Sigmoid colon (tissue), 7 donors: ENCODE results near the gene PLEKHM1. TPM values are rescaled to one million over a fixed set of nuclear protein-coding genes. Genes with fewer than 3 reads are reported as not detected.
"Not testable (repeated sequence)": the region's sequence is repeated elsewhere in the genome, so short reads cannot be mapped to it uniquely, and the experiment has no call there.

ENCODE experiments used
- DNase-seq: peaks from one replicate; pipeline ENCODE4 v3.0.0-alpha.2; 2019
- H3K27ac ChIP-seq, 4 donors: fragments of 200-600 bp; sonication (generic); one replicate each; pipeline ENCODE4 v1.5.1; 2016 to 2019; ENCODE audit warnings: mild to moderate bottlenecking in 1 of 4
- H3K27me3 ChIP-seq, 3 donors: fragments of 200-600 bp; sonication (generic); one replicate each; pipeline ENCODE4 v1.5.1; 2019; ENCODE audit warnings: mild to moderate bottlenecking in 1 of 3
- H3K36me3 ChIP-seq, 4 donors: fragments of 200-600 bp; sonication (generic); one replicate each; pipeline ENCODE4 v1.5.1; 2016 to 2019
- H3K4me1 ChIP-seq, 4 donors: fragments of 200-600 bp; sonication (generic); one replicate each; pipeline ENCODE4 v1.5.1; 2017 to 2019
- H3K4me3 ChIP-seq, 4 donors: fragments of 200-600 bp; sonication (generic); one replicate each; pipeline ENCODE4 v1.5.1; 2017 to 2019; ENCODE audit warnings: mild to moderate bottlenecking in 2 of 4, moderate library complexity in 1 of 4
- H3K9me3 ChIP-seq, 4 donors: fragments of 200-600 bp in 3 of 4; sonication (generic) in 3 of 4; one replicate each; pipeline versions ENCODE4 v1.5.1 to v1.6.1; 2013 to 2019
- POLR2AphosphoS5 ChIP-seq, 4 donors: sonication (generic); formaldehyde crosslinking; IDR thresholded peaks; one replicate each; pipeline ENCODE4 v1.6.1; 2017; ENCODE audit warnings: antibody characterized with exemption in 4 of 4
- WGBS, 2 donors: extraction: QIAGEN DNeasy Blood & Tissue Kit; methylation state at CpG; one replicate each; pipeline ENCODE4 v1.1.7; 2013; 5-methylcytosine and 5-hydroxymethylcytosine counted together
- intact Hi-C: fragments of 100-400 bp; cut with DNase I; formaldehyde crosslinking; loops from one replicate; pipeline ENCODE4 v1.15.1; 2023
- polyA plus RNA-seq, 3 donors: library from polyadenylated mRNA; stranded (reverse); fragments of 200-250 nt; gene quantifications; one replicate each; pipeline ENCODE4 v1.2.3, GENCODE V29; 2013
- total RNA-seq, 4 donors: library from RNA; depleted of rRNA; stranded (reverse); fragments of >200 nt; gene quantifications; one replicate each; pipeline ENCODE4 v1.1.0, GENCODE V29; 2016
- donor health status: healthy with polysubstance abuse.
- donor health status: Bipolar disorder and iron deficiency.
- donor health status: healthy.

The PLEKHM1 gene
- total and polyA plus RNA-seq, 7 donors: 17.4 to 43.4 (median 26.7) TPM

DNA sequence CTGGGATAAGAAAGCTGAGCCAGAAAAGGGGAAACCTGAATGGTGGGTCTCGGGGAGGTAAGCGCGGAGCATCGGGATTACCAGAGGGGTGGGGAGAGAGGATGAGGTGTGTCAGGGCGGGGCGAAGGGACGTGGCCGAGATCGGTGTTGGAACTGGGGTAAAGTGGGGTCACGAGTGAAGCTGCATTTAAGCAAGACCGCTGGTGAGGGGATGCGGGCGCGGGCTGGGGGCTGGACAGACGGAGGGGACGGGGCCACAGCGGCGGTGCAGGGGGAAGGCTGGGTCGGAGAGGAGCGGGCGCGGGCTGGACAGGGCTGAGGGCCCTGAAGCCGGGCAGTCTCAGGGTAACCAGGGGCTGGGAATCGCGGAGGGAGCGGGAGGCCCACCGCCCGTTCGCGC, 323 bp downstream of the PLEKHM1 start:
- H3K36me3 ChIP-seq, intact Hi-C loops, H3K27me3 ChIP-seq, H3K9me3 ChIP-seq: not testable (repeated sequence)
- DNase-seq: peak; percentile 67
- Histone ChIP-seq H3K4me1 (peaks cover 0 to 23% (median 20%) of the 10 kb centered on the region in 4 donors), H3K27ac (peak overlapping the region; percentile 85 to 88 (median 86)), H3K4me3 (peak overlapping the region; percentile 66 to 79 (median 72))
- WGBS, 2 donors: 1% methylated on average over 25 to 27 of the region's 30 CpGs

DNA sequence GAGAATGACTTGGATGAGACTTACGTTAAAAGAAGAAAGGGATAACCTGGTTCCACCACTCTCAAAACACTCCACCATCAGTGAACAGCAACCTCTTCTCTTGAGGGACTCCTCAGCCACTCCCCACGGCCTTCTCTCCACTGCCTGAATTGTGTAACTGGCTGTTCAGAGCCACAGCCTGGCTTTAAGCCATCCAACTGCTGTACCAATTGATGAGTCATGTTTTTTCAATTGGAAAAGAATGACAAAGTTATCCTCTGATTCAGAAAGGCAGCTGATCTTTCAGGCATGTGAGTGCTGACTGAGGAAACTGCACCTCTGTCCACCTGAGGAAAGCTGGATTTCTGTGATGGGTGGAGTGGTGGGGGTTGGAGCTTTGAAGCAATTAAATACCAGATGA, 2.8 kb downstream of the PLEKHM1 start:
- H3K4me3 ChIP-seq, intact Hi-C loops, H3K9me3 ChIP-seq, H3K36me3 ChIP-seq, H3K27me3 ChIP-seq: not testable (repeated sequence)
- Histone ChIP-seq H3K4me1 (peaks cover 0 to 23% (median 20%) of the 10 kb centered on the region in 4 donors), H3K27ac (peak overlapping the region; percentile 32 to 85 (median 68))
- TF ChIP-seq POLR2AphosphoS5 (IDR thresholded peaks at IDR 0.05): peak in 3 of 4 donors; percentile 24 to 75 (median 25)
- WGBS, 2 donors: 10 to 35% methylated on average over 2 of the region's 2 CpGs
- peak; percentile 91 for DNase-seq

DNA sequence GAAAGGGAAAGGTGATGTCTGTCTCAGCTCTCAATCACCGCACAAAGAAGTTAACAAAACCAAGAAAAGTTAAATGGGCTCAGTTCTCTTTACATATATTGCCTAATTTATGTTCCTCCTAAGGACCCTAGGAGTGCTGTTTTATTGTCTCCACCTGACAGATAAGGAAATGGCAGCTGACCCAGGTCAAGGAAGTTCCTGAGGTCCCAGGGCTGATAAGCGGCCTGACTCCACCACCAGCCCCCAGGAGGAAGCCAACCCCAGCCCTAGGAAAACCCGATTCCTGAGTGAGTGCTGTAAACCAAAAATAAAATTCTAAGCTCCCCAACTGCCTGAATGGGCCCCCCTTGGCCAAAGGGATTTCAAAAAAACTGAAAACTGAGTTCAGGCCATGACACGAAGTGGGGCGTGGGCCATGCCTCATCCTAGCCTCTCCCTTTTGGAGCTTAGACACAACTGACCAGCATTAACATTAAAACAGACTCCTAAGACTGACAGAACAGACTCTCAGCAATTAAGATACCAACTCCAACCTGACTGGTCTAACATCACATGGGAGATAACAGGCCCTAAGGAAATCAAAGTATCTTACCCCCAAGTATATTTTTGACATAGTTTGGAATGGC, 6.8 kb downstream of the PLEKHM1 start:
- H3K4me3 ChIP-seq, H3K9me3 ChIP-seq, H3K36me3 ChIP-seq, H3K27me3 ChIP-seq, H3K27ac ChIP-seq, DNase-seq, intact Hi-C loops: not testable (repeated sequence)
- 34 to 48% methylated on average over 5 of the region's 5 CpGs for WGBS, 2 donors
- peaks cover 0 to 10% (median 9%) of the 10 kb centered on the region in 4 donors for H3K4me1 ChIP-seq

DNA sequence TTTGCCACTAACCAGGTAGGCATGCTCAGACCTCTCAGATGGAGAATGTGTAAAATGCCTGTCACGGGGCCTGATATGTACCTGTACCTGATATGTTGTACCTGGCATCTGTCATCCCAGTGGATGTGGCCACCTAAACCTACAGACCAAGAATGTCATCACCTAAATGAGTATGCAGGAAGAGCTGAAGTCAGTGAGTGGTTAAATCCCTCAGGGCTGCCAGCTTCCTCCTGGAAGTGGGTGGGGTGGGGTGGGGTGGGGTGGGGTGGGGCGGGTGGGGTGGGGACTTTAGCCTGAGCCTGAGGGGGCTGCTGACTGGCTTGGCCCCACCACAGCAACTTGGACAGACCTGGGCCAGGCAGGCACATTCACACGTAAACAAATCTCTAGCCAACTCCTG, 7.3 kb downstream of the PLEKHM1 start:
- intact Hi-C loops, H3K36me3 ChIP-seq, H3K4me1 ChIP-seq, DNase-seq, H3K9me3 ChIP-seq, H3K4me3 ChIP-seq, H3K27ac ChIP-seq, H3K27me3 ChIP-seq: not testable (repeated sequence)
- WGBS, 2 donors: 29 to 64% methylated on average over 3 of the region's 3 CpGs

DNA sequence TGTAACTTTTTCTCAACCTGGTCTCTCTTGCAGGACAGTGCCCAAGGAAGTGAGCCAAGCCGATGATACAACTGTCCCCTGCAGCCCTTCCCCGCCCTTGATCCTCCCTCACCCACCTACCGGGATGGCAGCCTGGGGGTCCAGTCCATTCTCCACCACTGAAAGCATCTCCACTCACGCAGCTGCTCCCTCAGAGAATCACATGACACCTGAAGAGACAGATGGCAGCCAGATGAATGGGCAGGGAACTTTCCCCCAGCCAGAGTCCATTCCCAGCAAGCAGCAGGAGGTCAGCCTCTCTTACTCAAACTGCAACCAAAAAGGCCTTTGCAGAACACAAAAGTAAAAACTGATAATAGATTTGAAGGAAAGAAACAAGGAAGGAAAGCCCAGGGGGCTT, 8.2 kb downstream of the PLEKHM1 start:
- H3K4me1 ChIP-seq, intact Hi-C loops, H3K27ac ChIP-seq, H3K9me3 ChIP-seq, H3K4me3 ChIP-seq, H3K27me3 ChIP-seq, DNase-seq: not testable (repeated sequence)
- H3K36me3 ChIP-seq: peaks cover 0 to 14% (median 3%) of the 10 kb centered on the region in 4 donors
- WGBS, 2 donors: 92% methylated on average over 4 of the region's 4 CpGs; no CpG with 5 or more reads in 1 of the 2 donors

DNA sequence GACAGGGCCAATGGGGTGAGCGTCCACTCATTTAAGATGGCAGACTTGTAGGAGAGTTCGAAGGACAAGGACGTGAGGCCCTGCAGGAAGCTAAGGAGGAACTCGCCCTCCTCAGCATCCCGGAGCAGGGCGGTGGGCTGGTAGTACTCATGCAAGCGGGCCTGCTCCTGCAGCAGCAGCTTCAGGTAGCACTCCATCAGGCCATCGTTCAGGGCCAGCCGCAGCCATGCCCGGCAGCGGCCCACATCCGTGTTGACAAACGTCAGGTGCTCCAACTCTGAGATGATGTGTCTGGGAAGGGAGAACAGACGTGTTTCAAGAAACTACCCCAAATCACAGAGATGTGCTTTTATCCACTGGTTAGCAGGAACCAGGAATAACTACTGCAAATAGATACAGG, 15.1 kb downstream of the PLEKHM1 start:
- H3K9me3 ChIP-seq, DNase-seq, intact Hi-C loops, H3K4me3 ChIP-seq, H3K27ac ChIP-seq, H3K4me1 ChIP-seq, H3K27me3 ChIP-seq: not testable (repeated sequence)
- 97 to 98% methylated on average over 14 of the region's 14 CpGs for WGBS, 2 donors
- H3K36me3 ChIP-seq: peaks cover 0 to 52% (median 8%) of the 10 kb centered on the region in 4 donors

DNA sequence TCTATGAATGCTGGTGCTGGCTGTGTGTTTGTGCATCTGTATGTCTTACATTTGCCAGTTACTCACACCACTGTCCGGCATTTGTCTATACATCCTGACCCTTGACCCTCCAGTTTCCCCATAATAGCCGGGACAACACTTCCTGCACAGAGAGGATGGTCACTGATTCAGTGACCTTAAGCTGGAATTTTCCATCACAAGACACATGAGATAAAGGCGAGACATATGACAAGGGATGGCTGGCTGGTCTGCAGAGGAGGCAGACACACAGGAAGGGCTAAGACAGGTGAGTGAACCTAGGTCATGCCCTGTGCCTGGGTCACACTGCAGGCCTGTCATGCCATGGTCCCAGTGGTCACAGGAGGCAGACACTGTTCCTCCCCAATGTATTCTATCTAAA, 18.3 kb downstream of the PLEKHM1 start:
- H3K4me1 ChIP-seq, H3K9me3 ChIP-seq, H3K27me3 ChIP-seq, H3K4me3 ChIP-seq, intact Hi-C loops, H3K27ac ChIP-seq, DNase-seq: not testable (repeated sequence)
- peaks cover 0 to 51% (median 5%) of the 10 kb centered on the region in 4 donors for H3K36me3 ChIP-seq
- 73 to 75% methylated on average over 3 of the region's 3 CpGs for WGBS, 2 donors

DNA sequence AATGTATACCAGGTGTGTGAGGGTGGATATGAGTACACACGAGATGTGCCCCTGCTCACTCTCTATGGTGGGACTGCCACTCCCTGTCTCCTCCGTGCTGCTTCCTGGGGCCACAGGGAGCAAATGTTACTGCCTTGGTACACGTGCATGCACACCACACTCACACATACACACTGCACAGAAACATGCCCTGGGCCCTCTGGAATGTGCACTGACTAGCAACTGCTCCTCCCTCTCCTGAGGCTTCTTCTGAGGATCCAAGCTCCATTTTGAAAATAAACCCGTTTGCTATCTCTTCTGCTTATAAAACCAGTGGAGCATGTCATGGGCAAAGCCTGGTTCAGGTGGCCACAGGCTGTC, 21.3 kb downstream of the PLEKHM1 start:
- intact Hi-C loops, DNase-seq, H3K4me3 ChIP-seq, H3K27me3 ChIP-seq, H3K9me3 ChIP-seq, H3K4me1 ChIP-seq, H3K27ac ChIP-seq: not testable (repeated sequence)
- peaks cover 0 to 31% (median 1%) of the 10 kb centered on the region in 4 donors for H3K36me3 ChIP-seq
- 14 to 55% methylated on average over 4 of the region's 4 CpGs for WGBS, 2 donors

DNA sequence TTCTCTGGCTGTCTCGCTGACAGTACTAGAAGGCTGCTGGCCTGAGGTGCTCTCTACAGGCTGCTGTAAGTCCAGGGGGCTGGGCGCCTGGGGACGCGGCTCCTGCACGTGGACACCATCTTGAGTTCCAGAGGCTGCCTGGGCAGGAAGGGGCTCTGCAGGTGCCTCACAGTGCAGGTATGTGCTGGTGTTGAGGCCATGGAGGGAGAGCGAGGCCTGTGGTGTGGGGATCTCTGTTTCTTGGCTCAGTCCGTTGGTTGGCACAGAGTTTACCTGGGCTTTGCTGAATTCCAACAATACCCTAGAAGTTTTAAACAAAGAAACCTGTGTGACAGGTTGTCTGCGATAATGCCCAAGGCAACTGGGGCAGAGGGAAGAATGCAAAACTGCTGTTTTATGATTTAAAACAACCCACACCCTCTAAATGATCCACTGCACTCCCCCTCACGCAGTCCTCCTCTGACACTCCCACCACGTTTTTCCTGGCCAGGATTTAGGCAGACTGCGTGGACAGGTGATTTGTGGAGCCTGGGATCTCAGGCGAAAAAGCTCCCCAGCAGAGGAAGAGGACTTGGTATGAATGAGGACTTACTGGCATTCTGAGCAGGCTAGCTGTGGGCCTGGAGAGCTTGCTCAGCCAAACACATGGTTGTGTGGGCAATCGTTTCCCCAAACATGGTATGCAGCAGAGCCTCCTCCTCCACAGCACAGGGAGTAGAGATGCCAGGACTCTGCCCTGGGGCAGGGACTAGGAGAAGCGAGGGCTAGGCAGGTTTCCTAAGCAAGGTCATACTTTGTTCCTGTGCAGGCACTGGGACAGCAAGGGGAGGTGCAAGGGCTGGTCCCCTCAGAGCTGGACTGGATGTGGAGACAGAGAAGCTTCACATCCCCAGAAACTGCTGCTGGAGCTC, 22.0 kb downstream of the PLEKHM1 start:
- DNase-seq, intact Hi-C loops, H3K27ac ChIP-seq, H3K4me3 ChIP-seq, H3K27me3 ChIP-seq, H3K9me3 ChIP-seq, H3K4me1 ChIP-seq: not testable (repeated sequence)
- 36 to 77% methylated on average over 14 of the region's 14 CpGs for WGBS, 2 donors
- peaks cover 0 to 25% (median 1%) of the 10 kb centered on the region in 4 donors for H3K36me3 ChIP-seq

DNA sequence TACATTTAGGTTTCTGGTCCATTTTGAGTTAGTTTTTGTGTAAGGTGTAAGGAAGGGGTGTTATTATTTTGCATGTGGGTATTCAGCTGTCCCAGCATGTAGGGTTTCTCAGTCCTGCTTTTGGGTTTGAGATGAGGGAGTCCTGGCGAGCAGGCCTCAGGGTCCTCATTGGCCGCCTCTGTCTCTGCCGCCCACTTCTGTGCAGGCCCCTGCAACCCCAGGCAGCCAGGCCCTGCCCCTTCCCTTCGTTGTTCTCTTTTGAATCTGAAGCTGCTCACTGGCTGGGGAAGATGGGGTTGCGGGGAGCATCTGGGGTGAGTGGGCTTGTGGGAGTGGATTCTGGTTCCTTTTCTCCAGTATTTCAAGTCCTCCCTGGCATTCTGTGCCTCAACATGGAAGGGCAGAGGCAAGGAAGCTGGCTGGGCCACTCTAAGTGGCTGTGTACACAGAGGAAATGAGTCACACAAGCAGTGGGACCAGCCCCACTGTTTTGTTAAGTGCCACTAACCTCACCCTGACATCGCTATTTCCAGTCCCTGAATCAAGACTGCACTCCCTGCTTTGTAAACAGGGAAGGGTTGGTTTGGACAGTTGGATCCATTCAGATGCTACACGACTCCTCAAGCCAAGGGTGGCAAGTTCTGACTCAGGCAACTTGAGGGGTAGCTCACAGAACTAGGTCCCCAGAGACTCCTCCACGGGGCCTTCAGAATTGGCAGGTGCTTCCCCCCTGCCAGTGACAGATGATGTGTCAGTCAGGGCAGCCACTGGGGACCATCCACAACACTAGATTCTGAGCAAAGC, 28.8 kb downstream of the PLEKHM1 start:
- DNase-seq, H3K9me3 ChIP-seq, H3K27ac ChIP-seq, H3K4me3 ChIP-seq, intact Hi-C loops, H3K4me1 ChIP-seq, H3K36me3 ChIP-seq, H3K27me3 ChIP-seq: not testable (repeated sequence)
- WGBS, 2 donors: 48 to 50% methylated on average over 8 of the region's 8 CpGs

DNA sequence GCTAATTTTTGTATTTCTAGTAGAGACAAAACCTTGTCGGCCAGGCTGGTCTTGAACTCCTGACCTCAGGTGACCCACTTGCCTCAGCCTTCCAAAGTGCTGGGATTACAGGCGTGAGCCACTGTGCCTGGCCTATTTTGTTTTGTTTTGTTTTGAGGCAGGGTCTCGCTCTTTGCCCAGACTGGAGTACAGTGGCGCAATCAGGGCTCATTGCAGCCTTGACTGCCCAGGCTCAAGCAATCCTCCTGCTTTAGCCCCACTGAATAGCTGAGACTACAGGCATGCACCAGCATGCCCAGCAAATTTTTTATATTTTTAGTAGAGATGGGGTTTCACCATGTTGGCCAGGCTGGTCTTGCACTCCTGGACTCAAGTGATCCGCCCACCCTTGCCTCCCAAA, 30.1 kb downstream of the PLEKHM1 start:
- H3K4me1 ChIP-seq, DNase-seq, H3K9me3 ChIP-seq, H3K27ac ChIP-seq, intact Hi-C loops, H3K27me3 ChIP-seq, H3K4me3 ChIP-seq: not testable (repeated sequence)
- H3K36me3 ChIP-seq: peaks cover 0 to 21% (median 2%) of the 10 kb centered on the region in 4 donors
- 92 to 97% methylated on average over 5 of the region's 5 CpGs for WGBS, 2 donors

DNA sequence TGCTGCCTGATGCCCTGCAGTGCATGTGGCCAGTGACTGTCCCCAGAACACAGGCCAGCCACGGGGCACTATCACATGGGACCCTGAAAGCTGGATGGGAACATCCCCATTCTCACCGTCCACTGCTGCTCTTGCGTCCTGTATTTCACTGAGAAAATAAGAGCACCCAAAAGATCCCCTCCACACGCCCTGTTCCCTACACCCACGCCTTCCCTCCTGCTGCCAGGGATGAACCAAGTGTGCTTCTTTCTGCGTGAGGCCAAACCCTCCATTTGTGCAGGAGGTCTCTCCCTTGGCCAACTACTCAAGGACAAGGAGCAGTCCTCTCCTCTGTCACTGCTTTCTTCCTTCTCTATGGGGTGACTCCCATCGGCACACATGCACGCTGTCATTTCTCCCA, 36.2 kb downstream of the PLEKHM1 start:
- H3K27ac ChIP-seq, intact Hi-C loops, H3K9me3 ChIP-seq, H3K27me3 ChIP-seq, H3K4me3 ChIP-seq, DNase-seq, H3K4me1 ChIP-seq: not testable (repeated sequence)
- 95 to 96% methylated on average over 7 of the region's 8 CpGs for WGBS, 2 donors
- peaks cover 0 to 50% (median 6%) of the 10 kb centered on the region in 4 donors for H3K36me3 ChIP-seq
